ENCODE results near the gene ATP7A.
"Not testable (repeated sequence)": the region's sequence is repeated elsewhere in the genome, so short reads cannot be mapped to it uniquely, and the experiment has no call there.

The ATP7A gene

DNA sequence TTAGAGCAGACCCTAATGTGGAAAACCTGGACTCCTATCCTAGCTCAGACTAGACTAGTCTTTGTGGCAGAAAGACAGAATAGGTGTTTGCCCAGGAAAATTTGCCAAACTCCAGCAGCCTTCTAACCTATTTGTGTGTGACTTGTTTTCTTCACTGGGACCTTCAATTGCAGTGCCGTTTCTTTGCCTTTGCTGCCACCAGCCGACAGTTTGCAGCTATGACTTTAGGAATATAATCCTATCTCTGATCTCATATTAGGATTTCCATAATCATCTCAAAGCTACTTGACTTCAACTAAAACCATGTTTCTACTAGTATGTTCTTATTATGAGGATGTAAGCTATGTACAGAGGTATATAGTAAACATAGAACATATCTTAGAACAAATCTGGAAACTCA lies 119.2 kb downstream of the ATP7A start:
- DNase-seq (ENCODE audit: low read depth in 2 of 2, low spot score in 1 of 2), result no peak

- DNase-seq (ENCODE audit: low read depth in 2 of 2, low spot score in 1 of 2), result no peak
Measured at GRCh38 chrX:78035061-78035460, 124.6 kb downstream of the ATP7A start.

DNA sequence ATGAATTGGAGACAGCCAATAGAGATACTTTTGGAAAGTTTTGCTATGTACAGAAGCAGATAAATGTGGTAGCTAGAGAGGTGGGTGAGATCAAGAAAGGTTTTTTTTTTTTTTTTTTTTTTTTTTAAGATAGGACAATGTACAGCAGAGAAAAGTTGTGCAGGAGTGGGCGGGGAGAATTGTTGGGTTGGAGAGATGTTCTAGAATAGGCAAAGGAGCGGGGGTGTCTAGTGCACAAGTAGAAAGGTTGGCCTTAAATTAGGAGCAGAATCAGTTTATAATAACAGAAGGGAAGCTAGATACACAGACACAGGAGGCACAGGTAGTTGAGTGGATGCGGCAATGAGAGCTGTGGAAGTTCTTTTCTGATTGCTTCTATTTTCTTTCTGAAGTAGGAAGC lies 127.4 kb downstream of the ATP7A start:
- DNase-seq (ENCODE audit: low read depth in 2 of 2, low spot score in 1 of 2), result no peak

- no peak for DNase-seq (ENCODE audit: low read depth in 2 of 2, low spot score in 1 of 2)
Measured at GRCh38 chrX:78042601-78043000, 132.1 kb downstream of the ATP7A start.

DNA sequence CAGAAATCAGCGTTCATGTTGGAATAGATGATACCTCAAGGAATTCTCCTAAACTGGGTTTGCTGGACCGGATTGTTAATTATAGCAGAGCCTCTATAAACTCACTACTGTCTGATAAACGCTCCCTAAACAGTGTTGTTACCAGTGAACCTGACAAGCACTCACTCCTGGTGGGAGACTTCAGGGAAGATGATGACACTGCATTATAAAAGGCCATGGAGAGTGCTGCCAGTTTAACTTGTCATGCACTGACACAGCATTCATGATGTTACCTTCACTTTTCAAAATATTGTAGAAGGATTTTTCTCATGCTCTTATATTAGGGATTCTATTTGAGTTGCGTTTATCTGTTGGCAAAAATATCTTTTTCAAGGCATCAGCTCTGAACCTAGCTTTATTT lies 135.9 kb downstream of the ATP7A start:
- DNase-seq (ENCODE audit: low read depth in 2 of 2, low spot score in 1 of 2), result no peak

DNA sequence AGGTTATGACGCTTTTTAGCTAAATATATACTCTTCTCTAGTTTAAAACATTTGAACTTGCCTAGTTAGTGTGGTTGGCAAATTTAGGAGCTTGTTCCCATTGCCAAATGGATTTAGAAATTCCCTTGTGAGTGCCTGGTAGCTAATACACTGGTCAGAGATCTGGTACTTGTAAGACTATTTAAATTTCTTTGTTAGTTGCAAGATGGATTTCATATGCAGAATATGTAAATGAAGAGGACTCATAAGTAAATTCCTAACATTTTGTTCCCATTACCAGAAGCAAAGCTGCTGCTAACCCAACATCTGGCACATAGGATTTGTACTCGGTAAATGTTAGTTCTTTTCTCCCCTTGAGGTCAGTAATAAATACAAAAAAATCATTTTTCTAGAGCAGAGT lies 137.6 kb downstream of the ATP7A start:
- no peak for DNase-seq (ENCODE audit: low read depth in 2 of 2, low spot score in 1 of 2)

DNA sequence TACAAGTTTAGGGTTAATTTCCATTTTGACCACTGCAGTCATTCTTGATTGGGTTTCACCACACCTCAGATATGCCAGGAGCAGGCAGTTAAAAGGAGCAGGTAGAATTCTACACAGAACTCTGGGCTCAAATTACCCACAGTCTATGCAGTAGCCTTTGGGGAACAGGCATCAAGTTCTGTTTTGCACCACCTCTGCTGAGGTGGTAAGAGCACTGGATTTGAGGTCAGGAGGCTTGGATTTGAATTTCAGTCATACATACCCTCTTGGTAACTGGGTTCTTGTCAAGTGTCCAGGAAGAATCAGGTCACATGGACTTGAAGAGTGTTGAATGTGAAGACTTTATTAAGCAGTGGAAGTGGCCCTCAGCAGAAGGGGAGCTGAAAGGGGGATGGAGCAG lies 153.2 kb downstream of the ATP7A start:
- no peak for DNase-seq (ENCODE audit: low read depth in 2 of 2, low spot score in 1 of 2)

- no peak for DNase-seq (ENCODE audit: low read depth in 2 of 2, low spot score in 1 of 2)
Measured at GRCh38 chrX:78064152-78064551, 153.7 kb downstream of the ATP7A start.

- DNase-seq (ENCODE audit: low read depth in 2 of 2, low spot score in 1 of 2), result not testable (repeated sequence)
Measured at GRCh38 chrX:78064698-78065601, 154.5 kb downstream of the ATP7A start.

GRCh38 chrX:78066110-78066509 lies 155.6 kb downstream of the ATP7A start:
- no peak for DNase-seq (ENCODE audit: low read depth in 2 of 2, low spot score in 1 of 2)

GRCh38 chrX:78071331-78071730 lies 160.8 kb downstream of the ATP7A start:
- DNase-seq (ENCODE audit: low read depth in 2 of 2, low spot score in 1 of 2), result no peak

DNA sequence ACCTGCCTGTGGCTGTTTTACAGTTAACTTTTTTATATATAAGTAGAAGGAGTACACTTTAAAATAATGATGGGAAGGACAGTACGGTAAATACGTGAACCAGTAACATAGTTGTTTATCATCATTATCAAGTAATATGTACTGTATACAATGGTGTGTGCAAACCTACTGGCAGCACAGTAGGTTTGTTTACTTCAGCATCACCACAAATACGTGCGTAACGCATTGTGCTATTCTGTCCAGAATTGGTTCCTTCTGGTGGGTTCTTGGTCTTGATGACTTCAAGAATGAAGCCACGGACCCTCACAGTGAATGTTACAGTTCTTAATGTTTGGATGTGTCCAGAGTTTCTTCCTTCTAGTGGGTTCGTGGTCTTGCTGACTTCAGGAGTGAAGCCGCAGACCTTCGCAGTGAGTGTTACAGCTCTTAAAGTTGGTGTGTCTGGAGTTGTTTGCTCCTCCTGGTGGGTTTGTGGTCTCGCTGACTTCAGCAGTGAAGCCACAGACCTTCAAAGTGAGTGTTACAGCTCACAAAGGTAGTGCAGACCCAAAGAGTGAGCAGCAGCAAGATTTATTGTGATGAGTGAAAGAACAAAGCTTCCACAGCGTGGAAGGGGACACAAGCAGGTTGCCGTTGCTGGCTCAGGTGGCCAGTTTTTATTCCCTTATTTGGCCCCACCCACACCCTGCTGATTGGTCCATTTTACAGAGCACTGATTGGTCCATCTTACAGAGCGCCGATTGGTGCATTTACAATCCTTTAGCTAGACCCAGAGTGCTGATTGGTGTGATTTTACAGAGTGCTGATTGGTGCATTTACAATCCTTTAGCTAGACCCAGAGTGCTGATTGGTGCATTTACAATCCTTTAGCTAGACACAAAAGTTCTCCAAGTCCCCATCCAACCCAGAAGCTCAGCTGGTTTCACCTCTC lies 162.9 kb downstream of the ATP7A start:
- DNase-seq (ENCODE audit: low read depth in 2 of 2, low spot score in 1 of 2), result peak in 1 of 2 donors; percentile 9

DNA sequence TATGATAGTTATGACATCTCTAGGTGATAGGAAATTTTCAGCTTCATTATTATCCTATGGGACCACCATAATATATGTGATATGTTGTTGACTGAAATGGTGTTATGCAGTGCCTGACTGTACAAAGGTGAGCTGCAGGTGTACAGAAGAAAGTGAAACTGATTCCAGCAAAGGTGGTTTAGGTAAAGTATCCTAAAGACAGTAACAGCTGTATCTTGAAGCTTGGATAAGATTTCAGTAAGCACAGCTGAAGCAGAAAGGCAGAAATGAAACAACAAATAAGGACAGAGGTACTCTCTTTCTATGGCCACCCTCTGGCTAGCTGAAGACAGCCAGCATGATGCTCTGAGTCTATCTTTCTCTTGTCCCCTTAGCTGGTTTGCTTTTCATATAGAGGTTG lies 163.6 kb downstream of the ATP7A start:
- DNase-seq (ENCODE audit: low read depth in 2 of 2, low spot score in 1 of 2), result no peak

DNA sequence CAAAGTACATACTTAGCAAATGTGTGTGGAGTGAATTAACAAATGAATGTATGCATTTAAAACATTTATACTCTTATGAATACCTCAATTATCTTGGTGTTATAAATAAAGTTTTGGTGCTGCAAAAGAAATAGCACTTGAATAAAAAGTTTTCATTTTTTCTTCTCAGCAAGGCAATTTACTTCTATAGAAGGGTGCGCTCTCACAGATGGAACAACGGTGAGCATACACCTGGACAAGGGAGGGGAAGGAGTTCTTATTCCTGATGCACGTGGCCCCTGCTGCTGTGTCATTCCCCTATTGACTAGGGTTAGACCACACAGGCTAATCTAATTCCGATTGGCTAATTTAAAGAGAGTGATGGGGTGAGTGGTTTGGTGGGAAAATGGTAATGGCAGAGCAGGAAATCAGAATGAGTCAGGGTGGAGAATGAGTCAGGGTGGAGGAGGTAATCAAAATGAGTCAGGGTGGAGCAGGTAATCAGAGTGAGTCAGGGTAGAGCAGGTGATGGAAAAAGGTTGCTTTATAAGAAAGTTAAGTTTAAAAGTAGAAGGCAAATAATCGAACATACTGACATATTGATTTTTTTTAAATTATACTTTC lies 165.4 kb downstream of the ATP7A start:
- DNase-seq (ENCODE audit: low read depth in 2 of 2, low spot score in 1 of 2), result no peak

GRCh38 chrX:78081413-78081812 lies 170.9 kb downstream of the ATP7A start:
- not testable (repeated sequence) for DNase-seq (ENCODE audit: low read depth in 2 of 2, low spot score in 1 of 2)

GRCh38 chrX:78092296-78092695 lies 181.8 kb downstream of the ATP7A start:
- DNase-seq (ENCODE audit: low read depth in 2 of 2, low spot score in 1 of 2), result no peak

DNA sequence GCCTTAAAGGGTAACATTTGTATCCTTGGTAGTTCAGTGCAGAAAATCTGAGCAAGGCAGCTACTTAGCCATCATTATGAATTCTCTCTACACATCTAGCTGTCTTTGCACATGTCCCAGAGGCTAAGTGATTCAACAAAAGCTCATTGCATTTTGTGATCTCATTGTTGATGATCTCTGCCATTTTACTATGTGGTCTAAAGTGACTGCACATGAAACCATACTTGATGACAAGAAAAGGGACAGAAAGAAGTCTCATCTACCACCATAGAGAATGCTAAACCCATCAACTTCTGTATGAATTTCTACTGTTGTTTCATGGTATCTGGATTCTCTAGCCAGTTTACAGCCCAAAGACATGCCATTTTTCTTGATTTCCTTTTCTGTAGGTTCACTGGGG lies 187.6 kb downstream of the ATP7A start:
- DNase-seq (ENCODE audit: low read depth in 2 of 2, low spot score in 1 of 2), result no peak

All from stimulated activated CD8-positive, alpha-beta memory T cell treated with anti-CD3 and anti-CD28 coated beads, Interleukin-4, amount 100 ng/mL, for 1 hour (primary cell).